Pancreas (tissue), 10 donors: ENCODE results near the gene CDK4. TPM values are rescaled to one million over a fixed set of nuclear protein-coding genes. Genes with fewer than 3 reads are reported as not detected.
A peak's percentile ranks its signal among the peaks of the same experiment; 100 is the strongest.

Source experiments
- ATAC-seq, 4 donors: fragments of 200-7000 bp; cut with Tn5 transposase; one replicate each; pipeline versions ENCODE4 v1.8.0 to v1.9.1; 2020; ENCODE audit warnings: mild to moderate bottlenecking in 4 of 4, moderate library complexity in 4 of 4
- DNase-seq, 6 donors: peaks; one replicate each; pipeline ENCODE4 v3.0.0-alpha.2; 2020
- FAIRE-seq: peaks from 2 replicates; lab custom pipeline; 2012; peaks lifted over from hg19 to GRCh38; lab: Jason Lieb, UNC
- H3K27ac ChIP-seq, 4 donors: fragments of 200-600 bp; sonication (generic); 1 replicate in 3 of 4; 2 replicates in 1 of 4; pipeline versions ENCODE4 v1.5.0 to v1.8.0; 2020
- H3K27me3 ChIP-seq, 4 donors: fragments of 200-600 bp; one replicate each; pipeline ENCODE4 v1.8.0; 2021
- H3K36me3 ChIP-seq, 3 donors: fragments of 200-600 bp; sonication (generic) in 1 of 3; one replicate each; pipeline versions ENCODE4 v1.5.0 to v1.8.0; 2020 to 2021
- H3K4me1 ChIP-seq, 3 donors: fragments of 200-600 bp; one replicate each; pipeline ENCODE4 v1.8.0; 2021
- H3K4me3 ChIP-seq, 4 donors: fragments of 200-600 bp; sonication (generic) in 2 of 4; one replicate each; pipeline versions ENCODE4 v1.5.0 to v1.8.0; 2020 to 2021
- H3K9me3 ChIP-seq, 4 donors: fragments of 200-600 bp; one replicate each; pipeline ENCODE4 v1.8.0; 2021
- WGBS, 2 donors: extraction: QIAGEN DNeasy Blood & Tissue Kit; methylation state at CpG; one replicate each; pipeline ENCODE4 v1.1.7; 2013; 5-methylcytosine and 5-hydroxymethylcytosine counted together
- intact Hi-C, 3 donors: fragments of 100-400 bp; cut with DNase I; formaldehyde crosslinking; loops; one replicate each; pipeline versions ENCODE4 v1.11.1 to v1.14.2; 2022
- polyA plus RNA-seq, 2 donors: library from polyadenylated mRNA; stranded (reverse); fragments of 200-250 nt; gene quantifications; one replicate each; pipeline ENCODE4 v1.2.3, GENCODE V29; 2013
- total RNA-seq, 6 donors: library from RNA; stranded (reverse); fragmentation: NEBNext Ultra II Directional in 4 of 6; extraction: Animal tissue kit (Norgen Biotek cat#: 25700) in 4 of 6; gene quantifications; one replicate each; pipeline versions ENCODE4 v1.2.1 to v1.2.4, GENCODE V29; 2021 to 2023
- TF ChIP-seq, protein P1 (sequence below), 4 donors: fragments of 200-600 bp; sonication (generic) in 3 of 4; IDR thresholded peaks; one replicate each; pipeline versions ENCODE4 v1.5.0 to v1.8.0; 2021; ENCODE audit warnings: antibody characterized with exemption in 4 of 4
- donor health status: healthy with polysubstance abuse.
- donor health status: DM: no; HTN: no; CAD: no; lungs with moderate emphysema.
- donor health status: DM: no; HTN: no; CAD: no.
- donor health status: control.
- donor health status: control.
- donor health status: Bipolar disorder and iron deficiency.
- donor health status: DM: yes; HTN: yes; CAD: no.
- donor health status: DM: no; HTN: no; CAD: no.
- donor health status: DM: no; HTN: no; CAD: no.
- donor health status: DM: yes; HTN: yes; CAD: no.

The CDK4 gene
- total and polyA plus RNA-seq, 8 donors, result 26.7 to 48.5 (median 40.3) TPM

GRCh38 chr12:57739387-57739786 lies 12.7 kb downstream of the CDK4 start:
- H3K27ac ChIP-seq, result no peak overlapping the region
- no peak for DNase-seq
- H3K36me3 ChIP-seq, result no peaks in the 10 kb centered on the region
- H3K9me3 ChIP-seq, result no peaks in the 10 kb centered on the region
- H3K4me1 ChIP-seq, result peaks cover 9 to 15% (median 13%) of the 10 kb centered on the region in 3 donors
- no peak for ATAC-seq
- H3K4me3 ChIP-seq, result no peak overlapping the region
- FAIRE-seq, result no peak
- peaks cover 0 to 12% (median 0%) of the 10 kb centered on the region in 4 donors for H3K27me3 ChIP-seq
- WGBS, 2 donors, result 14 to 17% methylated on average over 7 of the region's 7 CpGs
- intact Hi-C loops, result no loop called here
- TF ChIP-seq, protein P1, sequence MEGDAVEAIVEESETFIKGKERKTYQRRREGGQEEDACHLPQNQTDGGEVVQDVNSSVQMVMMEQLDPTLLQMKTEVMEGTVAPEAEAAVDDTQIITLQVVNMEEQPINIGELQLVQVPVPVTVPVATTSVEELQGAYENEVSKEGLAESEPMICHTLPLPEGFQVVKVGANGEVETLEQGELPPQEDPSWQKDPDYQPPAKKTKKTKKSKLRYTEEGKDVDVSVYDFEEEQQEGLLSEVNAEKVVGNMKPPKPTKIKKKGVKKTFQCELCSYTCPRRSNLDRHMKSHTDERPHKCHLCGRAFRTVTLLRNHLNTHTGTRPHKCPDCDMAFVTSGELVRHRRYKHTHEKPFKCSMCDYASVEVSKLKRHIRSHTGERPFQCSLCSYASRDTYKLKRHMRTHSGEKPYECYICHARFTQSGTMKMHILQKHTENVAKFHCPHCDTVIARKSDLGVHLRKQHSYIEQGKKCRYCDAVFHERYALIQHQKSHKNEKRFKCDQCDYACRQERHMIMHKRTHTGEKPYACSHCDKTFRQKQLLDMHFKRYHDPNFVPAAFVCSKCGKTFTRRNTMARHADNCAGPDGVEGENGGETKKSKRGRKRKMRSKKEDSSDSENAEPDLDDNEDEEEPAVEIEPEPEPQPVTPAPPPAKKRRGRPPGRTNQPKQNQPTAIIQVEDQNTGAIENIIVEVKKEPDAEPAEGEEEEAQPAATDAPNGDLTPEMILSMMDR (IDR thresholded peaks at IDR 0.05), result no peak

DNA sequence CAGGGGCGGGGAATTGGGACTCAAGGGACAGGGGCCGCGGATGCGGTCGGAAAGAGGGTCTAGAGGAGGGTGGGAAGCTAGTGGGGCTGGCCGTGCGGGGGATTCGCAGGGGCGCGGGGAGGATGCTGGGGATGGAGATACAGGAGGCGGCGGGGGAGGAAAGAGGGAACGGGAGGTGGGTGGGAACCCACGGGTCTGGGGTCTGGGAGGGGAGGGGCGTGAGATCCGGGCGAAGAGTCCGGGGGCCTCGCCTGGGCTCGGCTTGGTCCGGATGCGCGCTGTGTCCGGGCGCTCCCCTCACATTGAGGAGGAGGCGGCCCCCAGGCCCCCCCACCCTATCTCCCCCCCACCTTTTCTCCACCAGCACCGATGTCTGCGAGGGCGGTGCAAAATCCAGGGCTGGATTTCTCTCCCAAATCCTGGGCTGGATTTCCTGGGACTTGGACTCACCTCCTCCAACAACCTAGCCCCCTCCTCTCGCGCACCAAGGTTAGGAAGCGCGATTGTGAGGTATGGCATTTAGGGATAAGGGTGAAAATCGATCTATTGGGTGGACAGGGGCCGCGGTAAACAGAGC lies 13.4 kb downstream of the CDK4 start, which contains the start of gene AGAP2:
TSS of gene AGAP2 (minus strand) at position 82 of the 577 bp plus-strand sequence. CDS start 496 bp downstream, outside the sequence.
- DNase-seq (no peak), ATAC-seq (no peak), FAIRE-seq (no peak)
- WGBS, 2 donors, result 1 to 7% methylated on average over 22 to 35 of the region's 36 CpGs
- intact Hi-C loops, result no loop called here
- peaks cover 0 to 12% (median 0%) of the 10 kb centered on the region in 4 donors for H3K27me3 ChIP-seq
- TF ChIP-seq, protein P1 (IDR thresholded peaks at IDR 0.05), result no peak
- H3K36me3 ChIP-seq, result no peaks in the 10 kb centered on the region
- no peak within 1 kb of the TSS for H3K27ac ChIP-seq
- peak within 1 kb of the TSS in 3 of 4 donors; percentile 3 to 42 (median 32) for H3K4me3 ChIP-seq
- peaks cover 9 to 15% (median 13%) of the 10 kb centered on the region in 3 donors for H3K4me1 ChIP-seq
- H3K9me3 ChIP-seq, result no peaks in the 10 kb centered on the region

GRCh38 chr12:57737467-57738460 lies 14.3 kb downstream of the CDK4 start:
- peaks cover 9 to 15% (median 13%) of the 10 kb centered on the region in 3 donors for H3K4me1 ChIP-seq
- WGBS, 2 donors, result 1 to 9% methylated on average over 66 to 110 of the region's 110 CpGs
- H3K27ac ChIP-seq, result no peak overlapping the region
- ATAC-seq, result peak in 3 of 4 donors; percentile 15 to 34 (median 20)
- H3K4me3 ChIP-seq, result peak overlapping the region in 3 of 4 donors; percentile 3 to 42 (median 32)
- peak in 2 of 6 donors; percentile 71 to 82 for DNase-seq
- no peaks in the 10 kb centered on the region for H3K9me3 ChIP-seq
- H3K27me3 ChIP-seq, result peaks cover 0 to 12% (median 0%) of the 10 kb centered on the region in 4 donors
- H3K36me3 ChIP-seq, result no peaks in the 10 kb centered on the region
- FAIRE-seq, result no peak
- intact Hi-C loops, result no loop called here
- TF ChIP-seq, protein P1 (IDR thresholded peaks at IDR 0.05), result no peak

- Histone ChIP-seq H3K9me3 (no peaks in the 10 kb centered on the region), H3K4me1 (peaks cover 9 to 15% (median 13%) of the 10 kb centered on the region in 3 donors), H3K27me3 (peaks cover 0 to 12% (median 0%) of the 10 kb centered on the region in 4 donors), H3K36me3 (no peaks in the 10 kb centered on the region), H3K4me3 (peak overlapping the region in 2 of 4 donors; percentile 32 to 42), H3K27ac (no peak overlapping the region)
- ATAC-seq, result no peak
- TF ChIP-seq, protein P1 (IDR thresholded peaks at IDR 0.05), result no peak
- intact Hi-C loops, result no loop called here
- peak in 2 of 6 donors; percentile 57 to 83 for DNase-seq
- WGBS, 2 donors, result 5 to 11% methylated on average over 23 to 31 of the region's 31 CpGs
- no peak for FAIRE-seq
Measured at GRCh38 chr12:57736741-57737466, 15.2 kb downstream of the CDK4 start.
